AG10803 (cell line): Measurements from ENCODE around the gene KCNS3.
A peak's percentile ranks its signal among the peaks of the same experiment; 100 is the strongest.

Source experiments
- DNase-seq: peaks from one replicate; pipeline ENCODE4 v3.0.0; 2010; ENCODE audit warnings: low read depth
- H3K4me3 ChIP-seq: 2 replicates; pipeline ENCODE4 v1.5.1; 2011; ENCODE audit warnings: mild to moderate bottlenecking, low read length, control low read depth
- TF ChIP-seq, protein P1 (sequence below): conservative IDR thresholded peaks from 2 replicates; pipeline ENCODE4 v1.5.1; 2011; ENCODE audit warnings: mild to moderate bottlenecking, low read length, control low read depth, inconsistent platforms

The KCNS3 gene

DNA sequence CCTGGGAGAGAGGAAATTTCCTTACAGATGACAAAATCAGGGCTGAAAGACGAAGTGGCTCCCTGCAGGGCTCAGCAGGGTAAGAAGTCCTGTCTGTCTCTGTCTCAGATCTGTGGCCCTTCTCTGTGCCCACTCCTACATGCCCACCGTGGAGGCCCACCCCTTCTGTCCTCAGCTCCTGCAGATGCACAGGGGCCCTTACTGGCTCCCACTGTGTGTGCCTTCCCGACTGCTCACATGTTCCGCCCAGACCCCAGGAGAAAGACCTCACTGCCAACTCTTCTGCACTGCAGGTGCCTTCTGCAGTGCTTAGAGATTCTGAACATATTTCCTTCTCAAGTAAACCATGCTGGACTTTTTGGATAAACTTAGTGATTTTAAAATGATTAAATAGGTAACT, 1.9 kb upstream of the KCNS3 start:
- no peak overlapping the region for H3K4me3 ChIP-seq
- DNase-seq = no peak
- TF ChIP-seq, protein P1, sequence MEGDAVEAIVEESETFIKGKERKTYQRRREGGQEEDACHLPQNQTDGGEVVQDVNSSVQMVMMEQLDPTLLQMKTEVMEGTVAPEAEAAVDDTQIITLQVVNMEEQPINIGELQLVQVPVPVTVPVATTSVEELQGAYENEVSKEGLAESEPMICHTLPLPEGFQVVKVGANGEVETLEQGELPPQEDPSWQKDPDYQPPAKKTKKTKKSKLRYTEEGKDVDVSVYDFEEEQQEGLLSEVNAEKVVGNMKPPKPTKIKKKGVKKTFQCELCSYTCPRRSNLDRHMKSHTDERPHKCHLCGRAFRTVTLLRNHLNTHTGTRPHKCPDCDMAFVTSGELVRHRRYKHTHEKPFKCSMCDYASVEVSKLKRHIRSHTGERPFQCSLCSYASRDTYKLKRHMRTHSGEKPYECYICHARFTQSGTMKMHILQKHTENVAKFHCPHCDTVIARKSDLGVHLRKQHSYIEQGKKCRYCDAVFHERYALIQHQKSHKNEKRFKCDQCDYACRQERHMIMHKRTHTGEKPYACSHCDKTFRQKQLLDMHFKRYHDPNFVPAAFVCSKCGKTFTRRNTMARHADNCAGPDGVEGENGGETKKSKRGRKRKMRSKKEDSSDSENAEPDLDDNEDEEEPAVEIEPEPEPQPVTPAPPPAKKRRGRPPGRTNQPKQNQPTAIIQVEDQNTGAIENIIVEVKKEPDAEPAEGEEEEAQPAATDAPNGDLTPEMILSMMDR = no peak

DNA sequence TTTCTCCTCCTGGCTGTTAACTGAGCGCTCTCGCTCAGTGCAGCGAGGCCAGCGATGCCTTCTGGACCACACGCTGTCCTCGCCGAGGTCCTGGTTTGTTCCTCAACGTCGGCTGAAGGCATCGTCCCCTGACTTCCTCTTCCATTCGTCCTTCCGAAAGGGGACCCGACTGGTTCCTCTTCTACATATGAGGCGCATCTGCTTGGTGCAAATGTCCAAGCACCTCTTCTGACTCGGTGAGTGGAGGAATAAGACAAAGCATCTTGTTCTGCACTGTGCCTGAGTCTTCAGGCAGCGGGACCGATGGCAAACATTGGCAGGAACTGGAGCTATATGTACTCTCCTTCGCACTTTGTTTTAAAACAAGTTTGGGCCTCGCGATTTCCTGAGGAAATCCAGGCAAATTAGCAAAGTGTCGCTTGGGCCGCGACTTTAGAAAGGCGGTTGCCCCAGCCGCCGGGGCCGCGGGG, 621 bp upstream of the KCNS3 start:
- H3K4me3 ChIP-seq = peak overlapping the region; percentile 38
- peak; percentile 5 for DNase-seq

DNA sequence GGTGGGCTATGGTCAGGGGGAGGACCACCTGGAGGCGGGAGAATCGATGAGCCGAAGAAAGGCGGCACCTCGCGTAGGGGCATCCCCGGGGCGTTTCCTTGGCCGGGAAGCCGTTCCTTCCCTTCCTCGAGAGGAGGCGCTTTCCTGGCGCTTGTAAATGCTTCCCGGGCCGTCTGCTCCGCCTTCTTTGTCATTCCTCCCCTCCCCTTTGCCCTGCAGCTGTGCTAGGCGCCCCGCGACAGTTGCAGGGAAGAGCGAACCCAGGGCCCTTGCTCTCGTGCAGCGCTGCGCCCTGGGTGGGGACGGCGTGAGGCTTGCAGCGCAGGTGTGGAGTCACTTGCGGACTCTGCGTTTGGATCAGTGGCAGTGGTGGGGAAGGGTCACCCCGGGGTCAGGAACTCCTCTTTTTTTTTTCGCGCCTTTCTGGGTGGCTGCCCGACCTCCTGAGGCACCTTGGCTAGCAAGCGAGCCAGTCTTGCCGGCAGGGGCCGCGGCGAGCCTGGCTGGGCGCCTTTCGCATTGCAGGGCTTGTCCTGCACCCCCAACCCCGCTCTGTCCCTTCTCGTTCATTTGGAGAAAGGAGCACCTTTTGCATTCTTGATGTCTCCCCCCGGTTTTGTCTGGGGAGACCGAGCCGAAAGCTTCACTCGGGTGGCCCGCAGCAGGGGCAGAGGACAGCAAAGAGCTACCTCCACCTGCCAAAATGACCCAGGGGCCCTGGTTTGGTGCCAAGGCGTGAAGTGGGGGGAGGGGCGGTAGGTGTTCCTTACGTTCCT, 858 bp downstream of the KCNS3 start:
- TF ChIP-seq, protein P1 = peak; percentile 43
- peak overlapping the region; percentile 75 for H3K4me3 ChIP-seq
- DNase-seq = peak; percentile 67

More for the DNA sequence above, 621 bp upstream of the KCNS3 start:
- TF ChIP-seq, protein P1 = no peak

GRCh38 chr2:17879913-17880274, 1.4 kb downstream of the KCNS3 start:
- TF ChIP-seq, protein P1 = no peak
- no peak for DNase-seq
- H3K4me3 ChIP-seq = no peak overlapping the region; the same call in 1 of the 2 replicates

DNA sequence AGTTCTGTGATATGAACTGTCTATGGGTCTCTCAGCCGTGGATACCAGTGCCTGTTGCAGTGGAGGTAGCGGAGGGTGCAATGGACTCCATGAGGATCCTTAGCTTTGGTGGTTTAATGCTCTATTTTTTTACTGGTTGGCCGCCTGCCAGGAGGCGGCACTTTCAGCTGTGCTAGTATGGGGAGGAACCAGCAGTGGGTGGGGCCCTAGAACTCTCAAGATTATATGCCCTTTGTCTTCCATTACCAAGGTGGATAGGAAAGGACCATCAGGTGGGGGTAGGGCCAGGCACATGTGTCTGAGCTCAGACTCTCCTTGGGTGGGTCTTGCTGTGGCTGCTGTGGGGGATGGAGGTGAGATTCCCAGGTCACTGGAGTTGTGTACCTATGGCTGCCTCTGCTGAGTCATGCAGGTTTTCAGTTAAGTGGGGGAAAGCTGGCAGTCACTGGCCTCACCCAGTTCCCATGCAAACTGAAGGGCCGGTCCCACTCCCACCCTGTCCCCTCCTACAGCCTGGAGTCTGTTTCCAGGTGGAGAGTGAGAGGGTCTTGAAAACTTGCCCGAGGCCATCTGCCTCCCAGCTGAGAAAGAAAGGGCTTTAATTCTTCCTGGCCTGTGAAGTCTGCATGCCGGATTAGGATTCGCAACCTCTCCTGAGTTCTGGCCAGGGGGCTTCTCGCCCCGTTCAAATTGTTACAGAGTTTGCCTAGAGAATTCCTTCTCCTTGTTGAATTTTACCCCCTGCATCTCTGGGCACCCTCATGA, 14.5 kb downstream of the KCNS3 start:
- no peak overlapping the region for H3K4me3 ChIP-seq
- TF ChIP-seq, protein P1 = no peak
- DNase-seq = no peak

GRCh38 chr2:17894005-17894404, 15.5 kb downstream of the KCNS3 start:
- DNase-seq = no peak
- TF ChIP-seq, protein P1 = no peak
- no peak overlapping the region for H3K4me3 ChIP-seq
